HEK293 (cell line): ENCODE data around the gene AMMECR1L.

Experiments
- FEZF1 ChIP-seq: fragments of 450-650 bp; formaldehyde crosslinking; IDR thresholded peaks from 2 replicates; pipeline ENCODE4 v1.5.1; 2016; ENCODE audit warnings: missing biosample characterization, missing genetic modification characterization
- YY2 ChIP-seq: fragments of 450-650 bp; formaldehyde crosslinking; IDR thresholded peaks from 2 replicates; pipeline ENCODE4 v1.5.1; 2016; ENCODE audit warnings: missing biosample characterization, missing genetic modification characterization
- ZFP3 ChIP-seq: fragments of 450-650 bp; formaldehyde crosslinking; IDR thresholded peaks from 2 replicates; pipeline ENCODE4 v1.5.1; 2016; ENCODE audit warnings: low read depth, missing biosample characterization, missing genetic modification characterization
- ZFP37 ChIP-seq: fragments of 450-650 bp; formaldehyde crosslinking; IDR thresholded peaks from 2 replicates; pipeline ENCODE4 v1.5.1; 2016; ENCODE audit warnings: missing biosample characterization, missing genetic modification characterization
- ZNF335 ChIP-seq: fragments of 450-650 bp; formaldehyde crosslinking; conservative IDR thresholded peaks from 2 replicates; pipeline ENCODE4 v1.5.1; 2016; ENCODE audit warnings: missing biosample characterization, missing genetic modification characterization
- ZNF433 ChIP-seq: fragments of 450-650 bp; formaldehyde crosslinking; IDR thresholded peaks from 2 replicates; pipeline ENCODE4 v1.5.1; 2016; ENCODE audit warnings: missing biosample characterization, missing genetic modification characterization, low read depth
- ZNF548 ChIP-seq: fragments of 450-650 bp; formaldehyde crosslinking; IDR thresholded peaks from 2 replicates; pipeline ENCODE4 v1.5.1; 2016; ENCODE audit warnings: missing biosample characterization, missing genetic modification characterization
- ZNF658 ChIP-seq: fragments of 450-650 bp; formaldehyde crosslinking; IDR thresholded peaks from 2 replicates; pipeline ENCODE4; 2016; ENCODE audit warnings: missing biosample characterization, missing genetic modification characterization
- TF ChIP-seq, protein P1 (sequence below): fragments of 450-650 bp; formaldehyde crosslinking; IDR thresholded peaks from 2 replicates; pipeline ENCODE4 v1.5.1; 2016; ENCODE audit warnings: missing biosample characterization, missing genetic modification characterization
- TF ChIP-seq, protein P2 (sequence below): fragments of 450-650 bp; formaldehyde crosslinking; IDR thresholded peaks from 2 replicates; pipeline ENCODE4 v1.5.1; 2016; ENCODE audit warnings: missing biosample characterization, missing genetic modification characterization

DNA sequence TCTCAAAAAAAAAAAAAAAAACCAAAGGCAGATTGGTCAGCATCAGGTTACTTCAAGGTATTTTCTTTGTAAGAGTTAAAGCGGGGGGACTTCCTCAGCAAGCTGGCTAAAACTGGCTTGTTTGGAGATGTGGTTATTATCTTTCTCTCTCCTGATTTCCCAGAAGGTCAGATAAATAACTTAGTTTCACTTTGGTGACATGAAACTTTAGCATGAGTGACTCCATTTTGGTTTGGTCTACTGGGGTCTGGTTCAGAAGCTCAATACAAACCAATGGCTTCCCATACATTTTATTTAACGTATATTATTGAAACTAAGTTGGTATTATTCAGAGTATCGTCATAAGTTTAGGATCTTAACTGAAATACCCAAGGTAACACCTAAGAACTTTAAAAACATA, 41.6 kb upstream of the AMMECR1L start:
- TF ChIP-seq ZFP3, result no peak
- TF ChIP-seq YY2 (tag by site-specific recombination), result no peak
- TF ChIP-seq, protein P1, sequence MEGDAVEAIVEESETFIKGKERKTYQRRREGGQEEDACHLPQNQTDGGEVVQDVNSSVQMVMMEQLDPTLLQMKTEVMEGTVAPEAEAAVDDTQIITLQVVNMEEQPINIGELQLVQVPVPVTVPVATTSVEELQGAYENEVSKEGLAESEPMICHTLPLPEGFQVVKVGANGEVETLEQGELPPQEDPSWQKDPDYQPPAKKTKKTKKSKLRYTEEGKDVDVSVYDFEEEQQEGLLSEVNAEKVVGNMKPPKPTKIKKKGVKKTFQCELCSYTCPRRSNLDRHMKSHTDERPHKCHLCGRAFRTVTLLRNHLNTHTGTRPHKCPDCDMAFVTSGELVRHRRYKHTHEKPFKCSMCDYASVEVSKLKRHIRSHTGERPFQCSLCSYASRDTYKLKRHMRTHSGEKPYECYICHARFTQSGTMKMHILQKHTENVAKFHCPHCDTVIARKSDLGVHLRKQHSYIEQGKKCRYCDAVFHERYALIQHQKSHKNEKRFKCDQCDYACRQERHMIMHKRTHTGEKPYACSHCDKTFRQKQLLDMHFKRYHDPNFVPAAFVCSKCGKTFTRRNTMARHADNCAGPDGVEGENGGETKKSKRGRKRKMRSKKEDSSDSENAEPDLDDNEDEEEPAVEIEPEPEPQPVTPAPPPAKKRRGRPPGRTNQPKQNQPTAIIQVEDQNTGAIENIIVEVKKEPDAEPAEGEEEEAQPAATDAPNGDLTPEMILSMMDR (tag by site-specific recombination), result no peak
- no peak for TF ChIP-seq ZFP37
- no peak for TF ChIP-seq ZNF658 (tag by site-specific recombination)
- TF ChIP-seq, protein P2, sequence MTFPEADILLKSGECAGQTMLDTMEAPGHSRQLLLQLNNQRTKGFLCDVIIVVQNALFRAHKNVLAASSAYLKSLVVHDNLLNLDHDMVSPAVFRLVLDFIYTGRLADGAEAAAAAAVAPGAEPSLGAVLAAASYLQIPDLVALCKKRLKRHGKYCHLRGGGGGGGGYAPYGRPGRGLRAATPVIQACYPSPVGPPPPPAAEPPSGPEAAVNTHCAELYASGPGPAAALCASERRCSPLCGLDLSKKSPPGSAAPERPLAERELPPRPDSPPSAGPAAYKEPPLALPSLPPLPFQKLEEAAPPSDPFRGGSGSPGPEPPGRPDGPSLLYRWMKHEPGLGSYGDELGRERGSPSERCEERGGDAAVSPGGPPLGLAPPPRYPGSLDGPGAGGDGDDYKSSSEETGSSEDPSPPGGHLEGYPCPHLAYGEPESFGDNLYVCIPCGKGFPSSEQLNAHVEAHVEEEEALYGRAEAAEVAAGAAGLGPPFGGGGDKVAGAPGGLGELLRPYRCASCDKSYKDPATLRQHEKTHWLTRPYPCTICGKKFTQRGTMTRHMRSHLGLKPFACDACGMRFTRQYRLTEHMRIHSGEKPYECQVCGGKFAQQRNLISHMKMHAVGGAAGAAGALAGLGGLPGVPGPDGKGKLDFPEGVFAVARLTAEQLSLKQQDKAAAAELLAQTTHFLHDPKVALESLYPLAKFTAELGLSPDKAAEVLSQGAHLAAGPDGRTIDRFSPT, result no peak
- no peak for TF ChIP-seq ZNF335
- no peak for TF ChIP-seq FEZF1 (tag by site-specific recombination)
- no peak for TF ChIP-seq ZNF433
- no peak for TF ChIP-seq ZNF548 (tag by site-specific recombination)
